Astrocyte (in vitro differentiated cells and primary cell): ENCODE data around the gene PLA2G4E. TPM values are rescaled to one million over a fixed set of nuclear protein-coding genes. Genes with fewer than 3 reads are reported as not detected.

ENCODE experiments used
- DNase-seq: peaks from one replicate; pipeline ENCODE4 v3.0.0-alpha.2; 2010; ENCODE audit warnings: low read depth
- FAIRE-seq: peaks from 2 replicates; lab custom pipeline; 2011; peaks lifted over from hg19 to GRCh38; lab: Jason Lieb, UNC
- H2AFZ ChIP-seq: 2 replicates; pipeline ENCODE4 v1.6.0; 2012; ENCODE audit warnings: low read depth, low read length, inconsistent platforms
- H3K27ac ChIP-seq: 2 replicates; pipeline ENCODE4 v1.5.1; 2011; ENCODE audit warnings: low read depth, low read length, inconsistent platforms
- H3K27me3 ChIP-seq: 2 replicates; pipeline ENCODE4 v1.6.0; 2011; ENCODE audit warnings: low read length, inconsistent platforms; ENCODE audit not compliant: insufficient read depth
- H3K36me3 ChIP-seq: 2 replicates; pipeline ENCODE4 v1.5.1; 2011; ENCODE audit warnings: low read length, inconsistent platforms; ENCODE audit not compliant: insufficient read depth
- H3K4me1 ChIP-seq: 2 replicates; pipeline ENCODE4 v1.5.1; 2011; ENCODE audit warnings: low read length, inconsistent platforms; ENCODE audit not compliant: insufficient read depth
- H3K4me2 ChIP-seq: 2 replicates; pipeline ENCODE4 v1.6.0; 2012; ENCODE audit warnings: low read length, inconsistent platforms
- H3K4me3 ChIP-seq: 2 replicates; pipeline ENCODE4 v1.5.1; 2011; ENCODE audit warnings: low read depth, mild to moderate bottlenecking, low read length, inconsistent platforms; ENCODE audit not compliant: insufficient read depth
- H3K79me2 ChIP-seq: 2 replicates; pipeline ENCODE4 v1.6.0; 2012; ENCODE audit warnings: mild to moderate bottlenecking, low read length, inconsistent platforms; ENCODE audit not compliant: insufficient read depth
- H3K9ac ChIP-seq: 2 replicates; pipeline ENCODE4 v1.6.0; 2012; ENCODE audit warnings: mild to moderate bottlenecking, low read length, inconsistent platforms
- H3K9me3 ChIP-seq: 2 replicates; pipeline ENCODE4 v1.5.1; 2012; ENCODE audit warnings: low read depth, mild to moderate bottlenecking, low read length, inconsistent platforms; ENCODE audit not compliant: insufficient read depth
- H4K20me1 ChIP-seq: 2 replicates; pipeline ENCODE4 v1.6.0; 2012; ENCODE audit warnings: low read length, inconsistent platforms; ENCODE audit not compliant: insufficient read depth
- H3K27ac Mint-ChIP-seq: one replicate; pipeline ENCODE4 v1.8.0; 2021; ENCODE audit warnings: mild to moderate bottlenecking, mixed read lengths; ENCODE audit not compliant: unreplicated experiment
- H3K27me3 Mint-ChIP-seq: one replicate; pipeline ENCODE4 v1.8.0; 2021; ENCODE audit warnings: low read depth, mixed read lengths; ENCODE audit not compliant: unreplicated experiment
- H3K36me3 Mint-ChIP-seq: one replicate; pipeline ENCODE4 v1.8.0; 2021; ENCODE audit warnings: low read depth, mixed read lengths; ENCODE audit not compliant: unreplicated experiment
- H3K4me1 Mint-ChIP-seq: one replicate; pipeline ENCODE4 v1.8.0; 2021; ENCODE audit warnings: low read depth, mixed read lengths; ENCODE audit not compliant: unreplicated experiment
- H3K4me3 Mint-ChIP-seq: one replicate; pipeline ENCODE4 v1.8.0; 2021; ENCODE audit warnings: mild to moderate bottlenecking, moderate library complexity, mixed read lengths; ENCODE audit not compliant: unreplicated experiment
- H3K9me3 Mint-ChIP-seq: one replicate; pipeline ENCODE4 v1.8.0; 2021; ENCODE audit warnings: mild to moderate bottlenecking, mixed read lengths; ENCODE audit not compliant: unreplicated experiment
- EZH2 ChIP-seq: IDR thresholded peaks from 2 replicates; pipeline ENCODE4 v1.6.1; 2012; ENCODE audit warnings: mild to moderate bottlenecking, low read length, inconsistent platforms; ENCODE audit not compliant: insufficient read depth
- total RNA-seq: library from RNA; stranded (reverse); gene quantifications from 2 replicates; pipeline ENCODE4 v1.2.1, GENCODE V29; 2021
- TF ChIP-seq, protein P1 (sequence below): IDR thresholded peaks from 2 replicates; pipeline ENCODE4 v1.5.1; 2011; ENCODE audit warnings: low read depth, mild to moderate bottlenecking, inconsistent platforms, low read length, moderate library complexity; ENCODE audit not compliant: insufficient read depth

Gene PLA2G4E
- total RNA-seq, 1 donor from 2014 or later, result not detected

GRCh38 chr15:42018306-42019224 is 2.3 kb downstream of the PLA2G4E start:
- Mint-ChIP-seq H3K9me3 (peaks cover 20% of the 10 kb centered on the region), H3K4me3 (no peak overlapping the region), H3K27me3 (peaks cover 48% of the 10 kb centered on the region), H3K27ac (no peak overlapping the region), H3K4me1 (no peaks in the 10 kb centered on the region), H3K36me3 (peaks cover 2% of the 10 kb centered on the region)
- Histone ChIP-seq H3K79me2 (no peaks in the 10 kb centered on the region), H2AFZ (no peak overlapping the region), H3K27me3 (peaks cover 12% of the 10 kb centered on the region), H3K27ac (no peak overlapping the region), H3K9me3 (peaks cover 6% of the 10 kb centered on the region), H3K4me1 (no peaks in the 10 kb centered on the region), H3K4me2 (no peak overlapping the region), H3K4me3 (no peak overlapping the region), H3K36me3 (no peaks in the 10 kb centered on the region), H4K20me1 (no peaks in the 10 kb centered on the region), H3K9ac (no peak overlapping the region)
- FAIRE-seq (no peak), DNase-seq (no peak)
- no peak for TF ChIP-seq EZH2
- TF ChIP-seq, protein P1, sequence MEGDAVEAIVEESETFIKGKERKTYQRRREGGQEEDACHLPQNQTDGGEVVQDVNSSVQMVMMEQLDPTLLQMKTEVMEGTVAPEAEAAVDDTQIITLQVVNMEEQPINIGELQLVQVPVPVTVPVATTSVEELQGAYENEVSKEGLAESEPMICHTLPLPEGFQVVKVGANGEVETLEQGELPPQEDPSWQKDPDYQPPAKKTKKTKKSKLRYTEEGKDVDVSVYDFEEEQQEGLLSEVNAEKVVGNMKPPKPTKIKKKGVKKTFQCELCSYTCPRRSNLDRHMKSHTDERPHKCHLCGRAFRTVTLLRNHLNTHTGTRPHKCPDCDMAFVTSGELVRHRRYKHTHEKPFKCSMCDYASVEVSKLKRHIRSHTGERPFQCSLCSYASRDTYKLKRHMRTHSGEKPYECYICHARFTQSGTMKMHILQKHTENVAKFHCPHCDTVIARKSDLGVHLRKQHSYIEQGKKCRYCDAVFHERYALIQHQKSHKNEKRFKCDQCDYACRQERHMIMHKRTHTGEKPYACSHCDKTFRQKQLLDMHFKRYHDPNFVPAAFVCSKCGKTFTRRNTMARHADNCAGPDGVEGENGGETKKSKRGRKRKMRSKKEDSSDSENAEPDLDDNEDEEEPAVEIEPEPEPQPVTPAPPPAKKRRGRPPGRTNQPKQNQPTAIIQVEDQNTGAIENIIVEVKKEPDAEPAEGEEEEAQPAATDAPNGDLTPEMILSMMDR, result no peak

GRCh38 chr15:42016971-42017370 is 3.9 kb downstream of the PLA2G4E start:
- H3K4me2 ChIP-seq, result no peak overlapping the region
- peaks cover 12% of the 10 kb centered on the region for H3K27me3 ChIP-seq
- peaks cover 49% of the 10 kb centered on the region for H3K27me3 Mint-ChIP-seq
- no peaks in the 10 kb centered on the region for H3K79me2 ChIP-seq
- peaks cover 13% of the 10 kb centered on the region for H3K9me3 Mint-ChIP-seq
- no peaks in the 10 kb centered on the region for H3K4me1 Mint-ChIP-seq
- H2AFZ ChIP-seq, result no peak overlapping the region
- H3K9ac ChIP-seq, result no peak overlapping the region
- no peak overlapping the region for H3K27ac Mint-ChIP-seq
- H3K9me3 ChIP-seq, result no peaks in the 10 kb centered on the region
- TF ChIP-seq, protein P1, result no peak
- TF ChIP-seq EZH2, result no peak
- no peaks in the 10 kb centered on the region for H3K36me3 ChIP-seq
- no peaks in the 10 kb centered on the region for H3K36me3 Mint-ChIP-seq
- no peak overlapping the region for H3K4me3 Mint-ChIP-seq
- no peak overlapping the region for H3K27ac ChIP-seq
- no peak for DNase-seq
- H3K4me3 ChIP-seq, result no peak overlapping the region
- H4K20me1 ChIP-seq, result no peaks in the 10 kb centered on the region
- no peaks in the 10 kb centered on the region for H3K4me1 ChIP-seq
- FAIRE-seq, result no peak

DNA sequence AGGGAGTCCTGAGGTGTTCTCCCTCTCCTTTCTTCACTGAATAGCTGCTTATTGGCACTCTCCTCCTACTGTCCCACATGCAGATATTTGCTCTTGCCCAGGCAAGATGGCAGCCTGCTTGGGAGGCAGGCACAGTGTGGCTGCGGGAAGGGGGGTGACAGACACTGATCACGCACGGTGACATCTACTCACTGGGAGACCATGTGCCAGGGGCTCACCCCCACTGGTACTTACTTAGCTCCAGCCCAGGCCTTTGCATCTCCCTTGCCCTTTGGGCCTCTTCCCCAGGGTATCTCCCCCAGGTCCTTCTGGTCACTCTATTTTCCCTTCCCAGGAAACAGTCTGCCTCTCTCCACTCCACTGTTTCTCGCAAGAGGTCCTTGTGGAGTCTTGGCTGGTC is 6.4 kb downstream of the PLA2G4E start:
- no peaks in the 10 kb centered on the region for H3K36me3 ChIP-seq
- peaks cover 14% of the 10 kb centered on the region for H3K27me3 ChIP-seq
- Mint-ChIP-seq H3K9me3 (peaks cover 8% of the 10 kb centered on the region), H3K4me3 (no peak overlapping the region), H3K27me3 (peaks cover 53% of the 10 kb centered on the region), H3K4me1 (peaks cover 6% of the 10 kb centered on the region), H3K36me3 (no peaks in the 10 kb centered on the region), H3K27ac (no peak overlapping the region)
- no peak overlapping the region for H3K27ac ChIP-seq
- H3K79me2 ChIP-seq, result no peaks in the 10 kb centered on the region
- no peak for DNase-seq
- no peak overlapping the region for H3K9ac ChIP-seq
- H3K4me1 ChIP-seq, result no peaks in the 10 kb centered on the region
- no peaks in the 10 kb centered on the region for H4K20me1 ChIP-seq
- TF ChIP-seq, protein P1, result no peak
- no peak for TF ChIP-seq EZH2
- no peaks in the 10 kb centered on the region for H3K9me3 ChIP-seq
- no peak overlapping the region for H3K4me2 ChIP-seq
- H2AFZ ChIP-seq, result no peak overlapping the region
- no peak for FAIRE-seq
- no peak overlapping the region for H3K4me3 ChIP-seq
